HG03439 (cell line): ENCODE results near the gene ZNF134.

Experiments
- ATAC-seq: cut with Tn5 transposase; IDR thresholded peaks from one replicate; pipeline ENCODE4 v1.9.1; 2021; ENCODE audit warnings: mild to moderate bottlenecking, moderate library complexity; ENCODE audit not compliant: unreplicated experiment

ZNF134 gene

DNA sequence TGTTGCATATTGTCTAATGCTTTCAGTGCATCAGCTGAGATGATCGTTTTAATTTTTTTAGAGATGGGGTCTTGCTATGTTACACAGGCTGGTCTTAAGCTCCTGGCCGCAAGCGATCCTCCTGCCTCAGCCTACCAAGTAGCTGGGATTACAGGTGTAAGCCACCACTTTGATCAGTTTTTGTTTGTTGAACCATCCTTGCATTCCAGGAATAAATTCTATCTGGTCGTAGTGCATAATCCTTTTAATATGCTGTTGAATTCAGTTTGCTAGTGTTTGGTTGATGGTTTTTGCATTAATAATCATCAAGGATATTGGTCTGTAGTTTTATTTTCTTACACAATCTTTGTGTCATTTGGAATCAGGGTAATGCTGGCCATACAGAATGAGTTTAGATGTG is 23.3 kb downstream of the ZNF134 start:
- no peak for ATAC-seq

DNA sequence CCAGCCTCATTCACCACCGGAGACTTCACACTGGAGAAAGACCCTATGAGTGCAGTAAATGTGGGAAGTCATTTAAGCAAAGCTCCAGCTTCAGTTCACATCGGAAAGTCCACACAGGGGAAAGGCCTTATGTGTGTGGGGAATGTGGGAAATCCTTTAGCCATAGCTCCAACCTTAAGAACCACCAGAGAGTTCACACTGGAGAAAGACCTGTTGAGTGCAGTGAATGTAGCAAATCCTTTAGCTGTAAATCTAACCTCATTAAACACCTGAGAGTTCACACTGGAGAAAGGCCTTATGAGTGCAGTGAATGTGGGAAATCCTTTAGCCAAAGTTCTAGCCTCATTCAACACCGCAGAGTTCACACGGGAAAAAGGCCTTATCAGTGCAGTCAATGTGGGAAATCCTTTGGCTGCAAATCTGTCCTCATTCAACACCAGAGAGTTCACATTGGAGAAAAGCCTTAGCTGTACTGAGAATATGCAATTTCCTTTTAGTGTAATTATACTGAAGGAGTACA is 27.7 kb downstream of the ZNF134 start:
- ATAC-seq: no peak

DNA sequence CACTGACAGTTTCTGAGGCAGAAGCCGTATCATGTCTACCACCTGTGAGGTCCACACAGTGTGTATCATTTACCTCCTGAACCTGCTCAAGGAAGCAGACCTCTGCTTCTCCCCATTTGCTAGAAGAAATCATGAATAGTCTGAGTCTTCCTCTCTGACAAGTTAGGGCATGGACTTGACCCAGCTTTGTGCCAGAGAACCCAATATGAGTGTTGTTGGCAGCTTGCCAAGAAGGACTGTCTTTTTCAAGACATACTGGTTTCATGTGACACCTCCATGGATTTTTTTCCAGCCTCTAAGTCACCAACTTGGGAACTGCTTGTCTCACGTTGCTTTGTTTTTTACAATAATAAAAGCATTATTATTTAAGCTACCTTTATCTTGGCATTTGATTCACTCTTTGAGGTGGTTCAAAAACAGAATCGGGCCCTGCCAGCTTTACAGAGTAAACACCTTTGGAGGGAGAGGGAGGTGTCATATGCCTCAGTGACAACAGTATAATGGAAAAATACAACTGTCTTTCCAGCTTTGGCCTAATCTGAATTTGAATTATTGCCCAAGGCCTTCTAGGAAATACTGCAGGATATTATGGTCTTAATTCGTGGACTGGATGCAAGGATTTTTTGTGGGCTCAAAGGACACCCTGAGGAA is 28.5 kb downstream of the ZNF134 start:
- ATAC-seq: no peak

DNA sequence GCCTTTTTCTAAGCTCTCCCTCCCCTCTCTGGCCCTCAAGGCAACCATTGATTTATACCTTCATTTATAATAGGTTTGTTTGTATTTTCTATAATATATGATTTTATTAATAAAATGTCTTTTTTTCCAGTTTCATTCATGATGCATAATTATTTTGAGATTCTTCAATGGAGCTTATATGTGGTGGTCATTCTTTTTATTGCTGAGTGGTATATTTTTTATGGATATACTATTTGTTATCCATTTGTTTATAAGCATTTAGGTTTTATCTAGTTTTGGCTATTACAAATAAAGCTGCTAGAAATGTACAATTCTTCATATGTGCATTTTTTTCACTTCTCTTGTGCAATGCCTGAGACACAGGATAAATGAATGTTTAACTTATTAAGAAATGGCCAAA is 29.7 kb downstream of the ZNF134 start:
- no peak for ATAC-seq

DNA sequence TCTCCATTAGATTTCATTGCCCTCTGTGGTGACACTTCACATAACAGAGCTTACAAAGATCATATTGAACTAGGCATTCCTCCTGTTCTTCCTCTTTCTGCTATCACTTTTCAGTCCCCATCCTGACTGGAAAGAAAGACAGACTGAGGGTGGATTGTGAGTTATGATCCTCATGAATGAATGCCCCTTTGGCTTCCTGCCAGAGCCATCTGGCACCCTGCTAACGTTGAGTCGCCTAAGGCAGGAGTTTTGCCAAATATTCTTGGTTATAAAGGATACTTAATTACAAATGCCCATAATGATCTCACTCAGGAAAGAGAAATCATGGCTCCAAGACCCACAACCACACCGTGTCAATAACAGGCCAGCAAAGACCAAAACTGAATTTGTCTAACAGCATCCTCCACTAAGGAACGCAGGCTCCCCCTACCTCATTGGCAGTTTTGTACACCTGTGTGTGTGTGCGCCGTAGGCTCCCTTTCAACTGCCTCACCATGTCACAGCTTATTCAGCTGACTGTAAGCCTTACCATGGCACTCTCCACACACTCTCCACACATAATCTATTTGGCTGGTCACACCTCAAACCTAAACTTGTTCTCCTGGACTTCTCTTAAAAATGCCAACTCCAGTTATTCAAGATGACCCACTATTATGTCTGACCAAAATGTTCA is 34.4 kb downstream of the ZNF134 start:
- ATAC-seq: no peak

DNA sequence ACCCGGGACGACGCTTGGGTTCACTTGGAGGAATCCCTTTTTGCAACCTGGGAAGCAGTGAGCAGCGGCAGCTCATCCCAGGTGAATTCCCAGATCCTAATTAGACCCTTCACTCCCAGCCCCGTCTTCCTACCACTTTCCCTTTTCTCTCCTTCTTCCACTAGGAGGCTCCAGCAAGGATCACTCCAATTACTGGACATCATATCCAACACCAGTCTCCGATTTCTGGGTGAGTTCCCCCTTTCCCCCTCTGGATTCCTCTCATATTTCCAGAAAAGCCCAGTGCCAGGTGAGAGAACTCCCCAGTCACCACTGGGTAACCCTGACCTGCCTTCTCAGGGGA is 37.6 kb downstream of the ZNF134 start:
- no peak for ATAC-seq

DNA sequence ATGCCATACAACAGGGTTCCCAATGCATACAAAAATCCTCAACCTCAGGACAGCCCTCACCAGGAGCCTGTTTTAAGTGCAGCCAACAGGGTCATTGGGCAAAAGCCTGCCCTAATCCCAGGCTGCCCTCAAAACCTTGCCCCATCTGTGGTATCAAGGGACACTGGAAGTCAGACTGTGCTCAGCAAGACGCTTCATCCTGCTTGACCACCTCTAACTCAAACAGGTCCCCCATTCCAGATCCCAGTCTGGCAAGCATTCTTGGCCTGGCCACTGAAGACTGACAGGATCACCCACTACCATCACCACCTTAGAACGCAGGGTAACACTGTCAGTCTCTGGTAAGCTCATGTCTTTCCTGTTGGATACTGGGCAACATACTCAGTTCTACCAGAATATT is 39.6 kb downstream of the ZNF134 start:
- no peak for ATAC-seq

DNA sequence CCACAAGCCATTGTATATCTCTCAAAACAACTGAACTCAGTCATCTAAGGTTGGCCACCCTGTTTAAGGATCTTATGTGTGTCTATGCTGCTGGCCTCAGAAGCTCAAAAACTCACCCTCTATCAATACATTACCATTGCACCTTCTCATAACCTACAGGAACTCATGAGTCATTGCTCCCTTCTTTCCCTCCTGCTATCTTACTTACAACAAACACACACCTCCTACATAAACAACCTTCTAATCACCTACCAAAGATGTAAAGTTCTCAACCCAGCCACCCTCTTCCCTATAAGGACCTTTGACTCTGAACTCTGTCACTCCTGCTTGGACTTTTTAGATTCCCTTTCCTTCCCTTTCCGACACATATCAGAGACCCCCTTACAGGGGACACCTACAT is 41.4 kb downstream of the ZNF134 start:
- no peak for ATAC-seq

DNA sequence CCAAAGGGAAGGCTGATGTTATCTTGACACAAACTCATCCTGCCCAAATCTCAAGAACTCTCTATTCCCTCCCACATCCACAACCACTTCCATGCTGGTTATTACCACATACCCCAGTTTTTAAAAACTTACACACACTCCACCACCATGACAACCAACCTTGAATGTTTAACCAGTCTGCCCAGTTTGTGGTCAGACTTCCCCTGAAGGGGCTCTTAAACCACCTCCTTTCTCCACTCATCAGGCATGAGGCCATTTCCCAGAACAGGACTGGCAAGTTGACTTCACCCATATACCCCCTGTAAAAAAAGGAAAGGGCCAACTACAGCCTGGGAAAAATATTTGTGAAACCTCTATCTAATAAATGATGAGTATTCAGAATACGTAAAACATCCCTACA is 42.3 kb downstream of the ZNF134 start:
- no peak for ATAC-seq

DNA sequence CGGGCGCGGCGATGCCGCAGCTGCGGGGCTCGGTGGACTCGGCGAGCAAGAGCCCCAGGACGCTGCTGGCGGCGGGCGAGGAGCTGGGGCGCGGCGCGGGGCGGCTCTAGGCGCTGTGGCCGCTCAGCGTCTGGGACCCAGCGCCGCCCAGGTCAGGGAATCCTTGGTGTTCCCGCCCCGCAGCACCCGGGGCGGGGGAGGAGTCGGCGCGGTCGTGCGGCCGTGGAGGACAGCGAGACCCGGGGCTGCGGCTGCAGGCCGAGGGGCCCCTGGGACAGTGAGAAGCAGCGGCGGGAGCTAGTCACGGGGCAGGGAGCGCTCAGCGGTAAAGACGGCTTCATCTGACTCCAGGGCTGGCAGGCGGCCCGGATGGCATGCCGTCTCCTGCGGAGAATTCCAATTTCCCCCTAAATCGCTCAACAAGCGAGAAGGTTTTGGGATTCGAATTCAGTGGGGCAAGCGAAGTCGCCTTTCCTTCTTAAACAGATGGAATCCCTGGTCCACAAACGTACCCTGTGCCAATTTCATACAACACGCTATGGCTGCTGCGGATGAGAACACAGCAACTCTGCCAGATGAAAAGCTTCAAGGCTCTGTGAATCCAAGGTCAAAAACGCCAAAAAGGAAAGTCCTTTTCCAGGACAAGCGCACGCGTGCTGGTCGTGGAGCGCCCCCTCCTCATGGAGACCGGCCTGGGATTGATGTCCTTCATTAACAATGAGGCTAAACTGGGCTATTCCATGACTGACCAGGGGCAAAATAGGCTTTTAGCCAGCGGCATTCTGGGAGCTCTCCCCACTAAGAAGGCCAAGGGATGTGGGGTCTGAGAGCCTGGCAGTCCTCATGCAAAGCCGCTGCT is 50.5 kb downstream of the ZNF134 start:
- ATAC-seq: no peak

DNA sequence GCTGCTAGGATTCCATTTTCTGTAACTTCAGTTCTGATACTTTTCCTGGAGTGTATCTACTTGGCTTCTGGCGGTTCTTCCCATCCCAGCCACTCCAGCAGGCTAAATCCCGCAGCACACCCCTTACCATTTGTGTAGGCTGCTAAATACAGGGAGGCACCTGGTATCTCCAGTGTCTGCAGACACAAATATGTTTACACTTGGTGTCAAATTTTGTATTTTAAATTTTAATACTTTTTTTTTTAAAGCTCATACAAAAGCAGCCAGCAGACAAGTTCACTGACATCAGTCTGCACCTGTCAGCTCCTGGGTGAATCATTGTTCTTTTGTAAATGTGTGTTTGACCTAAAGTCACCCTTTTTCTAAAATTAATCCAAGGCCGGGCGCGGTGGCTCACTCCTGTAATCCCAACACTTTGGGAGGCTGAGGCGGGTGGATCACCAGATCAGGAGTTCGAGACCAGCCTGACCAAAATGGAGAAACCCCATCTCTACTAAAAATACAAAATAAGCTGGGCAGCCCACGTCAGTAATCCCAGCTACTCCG is 51.3 kb downstream of the ZNF134 start:
- ATAC-seq: no peak

DNA sequence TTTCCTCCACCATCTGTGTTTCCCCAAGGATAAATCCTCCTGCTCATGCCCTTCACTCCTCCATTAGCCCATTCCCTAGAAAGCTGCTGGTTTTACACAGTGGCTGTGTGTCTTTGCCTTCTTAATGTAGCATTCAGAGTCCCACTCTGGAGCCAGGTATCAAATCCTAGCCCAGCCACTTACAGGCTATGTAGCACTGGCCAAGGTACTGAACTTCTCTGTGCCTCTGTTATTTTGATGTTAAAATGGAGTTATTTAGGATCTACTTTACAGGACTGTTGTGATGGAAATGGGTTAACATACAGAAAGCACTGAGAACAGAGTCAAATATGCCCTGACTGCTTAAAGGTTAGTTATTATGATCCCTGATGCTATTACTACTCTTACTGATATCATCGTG is 53.2 kb downstream of the ZNF134 start:
- no peak for ATAC-seq

DNA sequence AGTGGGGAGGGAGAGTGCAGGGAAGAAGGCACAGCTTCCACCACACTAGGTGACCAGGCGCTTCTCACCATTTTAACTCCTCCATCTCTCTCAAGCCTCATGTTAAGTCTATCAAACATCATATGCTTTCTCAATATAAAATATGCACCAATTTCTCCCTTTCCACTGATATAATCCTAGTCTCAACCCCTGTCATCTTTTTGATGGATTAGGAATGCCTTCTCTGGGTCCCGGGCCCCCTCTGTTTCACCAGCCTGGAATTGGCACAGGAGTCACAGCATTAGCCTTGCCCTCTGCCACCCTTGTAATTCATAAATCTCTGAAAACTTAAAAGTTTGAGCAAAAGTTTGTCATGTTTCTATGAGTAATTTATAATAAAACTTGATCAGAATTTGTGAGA is 54.6 kb downstream of the ZNF134 start, which contains the start of gene ZSCAN4:
TSS of gene ZSCAN4 (plus strand) at position 301 of the 400 bp plus-strand sequence. CDS start 7,211 bp downstream, outside the sequence.
- no peak for ATAC-seq

DNA sequence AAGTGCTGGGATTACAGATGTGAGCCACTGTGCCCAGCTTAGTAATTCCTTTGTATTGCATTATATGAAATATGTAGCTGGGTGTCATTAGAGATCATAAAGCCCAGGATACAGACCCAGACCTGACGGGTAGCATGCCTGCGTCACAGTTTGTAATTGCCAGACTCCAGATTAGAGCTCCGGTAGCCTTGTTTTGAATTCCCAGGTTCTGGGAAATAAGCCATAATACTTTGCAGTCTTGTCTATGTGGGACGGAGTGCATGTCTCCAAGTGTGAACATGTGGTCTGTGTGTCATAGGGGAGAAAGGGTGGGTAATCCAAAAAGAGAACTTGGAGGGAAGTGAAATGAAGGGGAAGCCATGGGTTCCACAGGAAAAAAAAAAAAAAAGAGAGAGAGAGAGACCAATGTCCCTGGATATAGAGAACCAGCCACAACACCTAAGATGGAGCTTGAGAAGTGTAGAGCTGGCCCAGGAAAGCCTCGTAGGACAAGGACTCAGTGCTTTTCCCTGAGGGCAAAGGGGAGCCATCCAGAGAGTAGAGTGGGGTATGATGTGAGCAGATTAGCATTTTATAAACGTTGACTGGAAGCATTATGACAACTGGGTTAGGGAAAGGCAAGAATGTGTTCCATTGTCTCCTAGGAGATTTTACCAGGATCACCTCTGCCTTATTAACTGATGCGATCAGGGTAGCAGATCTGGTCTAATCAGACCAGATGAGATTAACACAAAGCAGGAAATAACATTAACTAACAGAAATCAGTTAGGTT is 57.3 kb downstream of the ZNF134 start:
- ATAC-seq: no peak

DNA sequence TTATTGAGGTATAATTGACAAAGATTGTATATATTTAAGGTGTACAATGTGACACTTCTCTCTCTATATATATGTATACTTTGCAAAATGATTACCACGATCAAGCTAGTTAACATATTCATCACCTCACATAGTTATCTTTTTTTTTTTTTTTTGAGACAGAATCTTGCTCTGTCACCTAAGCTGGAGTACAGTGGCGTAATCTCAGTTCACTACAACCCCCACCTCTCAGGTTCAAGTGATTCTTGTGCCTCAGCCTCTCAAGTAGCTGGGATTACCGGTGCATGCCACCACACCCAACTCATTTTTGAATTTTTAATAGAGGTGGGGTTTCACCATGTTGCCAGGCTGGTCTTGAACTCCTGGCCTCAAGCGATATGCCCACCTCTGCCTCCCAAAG is 58.4 kb downstream of the ZNF134 start:
- no peak for ATAC-seq
